ENCODE results near the gene SLC35B2. TPM values are rescaled to one million over a fixed set of nuclear protein-coding genes. Genes with fewer than 3 reads are reported as not detected.
A peak's percentile ranks its signal among the peaks of the same experiment; 100 is the strongest.

Gene SLC35B2
- total RNA-seq, 8 experiments from 2014 or later, result 14.4 to 53.7 (median 41.0) TPM

- no peak for ATAC-seq (replicated peaks in 6 of 8)
- Histone ChIP-seq H3K4me3 (peak overlapping the region in 2 of 5 donors; percentile 65 to 72), H3K27ac (no peak overlapping the region), H3K4me1 (replicated peaks in 1 of 2) (peaks cover 30% of the 10 kb centered on the region in 2 donors)
- WGBS, 10 experiments, result 80 to 100% (median 88%) methylated on average over 1 to 3 of the region's 7 CpGs; no CpG with 5 or more reads in 7 of the 10 experiments
- in situ Hi-C loops (cut with MboI; ENCODE audit: low pct_unique_long_range_greater_than_20kb in 2 of 9, low sequenced_read_pairs in 9 of 9, unreplicated experiment in 9 of 9), result loop anchor here in 3 of 9 experiments (10.0 kb wide), 1 partner anchor 72 kb away; no protein-coding TSS in a partner anchor
These were observed 5.4 kb upstream of the SLC35B2 start for GRCh38 chr6:44262467-44263353.

- no peak for ATAC-seq (replicated peaks in 6 of 8)
- Histone ChIP-seq H3K27ac (no peak overlapping the region), H3K4me1 (replicated peaks in 1 of 2) (peaks cover 25 to 31% of the 10 kb centered on the region in 2 donors), H3K4me3 (no peak overlapping the region)
- 80 to 100% (median 93%) methylated on average over 1 to 3 of the region's 8 CpGs; no CpG with 5 or more reads in 7 of the 10 experiments for WGBS, 10 experiments
- in situ Hi-C loops (cut with MboI; ENCODE audit: low pct_unique_long_range_greater_than_20kb in 2 of 9, low sequenced_read_pairs in 9 of 9, unreplicated experiment in 9 of 9), result loop anchor here in 3 of 9 experiments (10.0 kb wide), 1 partner anchor 73 kb away; no protein-coding TSS in a partner anchor
These were observed 4.3 kb upstream of the SLC35B2 start for GRCh38 chr6:44261581-44261980.

GRCh38 chr6:44260451-44261297, 3.3 kb upstream of the SLC35B2 start:
- 42 to 100% (median 82%) methylated on average over 2 to 5 of the region's 6 CpGs for WGBS, 10 experiments
- in situ Hi-C loops (cut with MboI; ENCODE audit: low pct_unique_long_range_greater_than_20kb in 2 of 9, low sequenced_read_pairs in 9 of 9, unreplicated experiment in 9 of 9), result loop anchor here in 3 of 9 experiments (10.0 kb wide), 1 partner anchor 74 kb away; no protein-coding TSS in a partner anchor
- H3K4me1 ChIP-seq (replicated peaks in 1 of 2), result peaks cover 34 to 37% of the 10 kb centered on the region in 2 donors

GRCh38 chr6:44260011-44260410, 2.7 kb upstream of the SLC35B2 start:
- in situ Hi-C loops (cut with MboI; ENCODE audit: low pct_unique_long_range_greater_than_20kb in 2 of 9, low sequenced_read_pairs in 9 of 9, unreplicated experiment in 9 of 9), result loop anchor here in 3 of 9 experiments (10.0 kb wide), 1 partner anchor 75 kb away; no protein-coding TSS in a partner anchor
- no peak overlapping the region for H3K27ac ChIP-seq
- no peak for ATAC-seq (replicated peaks in 6 of 8)
- WGBS, 10 experiments, result 60 to 100% (median 87%) methylated on average over 1 to 3 of the region's 8 CpGs; no CpG with 5 or more reads in 5 of the 10 experiments
- no peak overlapping the region for H3K4me3 ChIP-seq
- H3K4me1 ChIP-seq (replicated peaks in 1 of 2), result peaks cover 35 to 43% of the 10 kb centered on the region in 2 donors

More at GRCh38 chr6:44260451-44261297, 3.3 kb upstream of the SLC35B2 start:
- H3K27ac ChIP-seq, result no peak overlapping the region
- ATAC-seq (replicated peaks in 6 of 8), result no peak
- no peak overlapping the region for H3K4me3 ChIP-seq

GRCh38 chr6:44258921-44259320, 1.6 kb upstream of the SLC35B2 start:
- Histone ChIP-seq H3K27ac (no peak overlapping the region), H3K4me1 (replicated peaks in 1 of 2) (peaks cover 29 to 37% of the 10 kb centered on the region in 2 donors), H3K4me3 (no peak overlapping the region)
- ATAC-seq (replicated peaks in 6 of 8), result no peak
- WGBS, 10 experiments, result 50 to 100% (median 71%) methylated on average over 1 to 2 of the region's 3 CpGs; no CpG with 5 or more reads in 7 of the 10 experiments
- in situ Hi-C loops (cut with MboI; ENCODE audit: low pct_unique_long_range_greater_than_20kb in 2 of 9, low sequenced_read_pairs in 9 of 9, unreplicated experiment in 9 of 9), result no loop called here

GRCh38 chr6:44258325-44258863, 1.1 kb upstream of the SLC35B2 start:
- Histone ChIP-seq H3K4me1 (replicated peaks in 1 of 2) (peaks cover 24 to 34% of the 10 kb centered on the region in 2 donors), H3K4me3 (no peak overlapping the region), H3K27ac (peak overlapping the region in 1 of 2 donors; percentile 89)
- in situ Hi-C loops (cut with MboI; ENCODE audit: low pct_unique_long_range_greater_than_20kb in 2 of 9, low sequenced_read_pairs in 9 of 9, unreplicated experiment in 9 of 9), result no loop called here
- 72 to 100% (median 83%) methylated on average over 1 to 7 of the region's 9 CpGs; no CpG with 5 or more reads in 3 of the 10 experiments for WGBS, 10 experiments
- no peak for ATAC-seq (replicated peaks in 6 of 8)

- in situ Hi-C loops (cut with MboI; ENCODE audit: low pct_unique_long_range_greater_than_20kb in 2 of 9, low sequenced_read_pairs in 9 of 9, unreplicated experiment in 9 of 9), result no loop called here
These were observed 511 bp upstream of the SLC35B2 start for GRCh38 chr6:44257753-44258324.

GRCh38 chr6:44256775-44257024, 628 bp downstream of the SLC35B2 start:
- in situ Hi-C loops (cut with MboI; ENCODE audit: low pct_unique_long_range_greater_than_20kb in 2 of 9, low sequenced_read_pairs in 9 of 9, unreplicated experiment in 9 of 9), result no loop called here
- Histone ChIP-seq H3K4me1 (replicated peaks in 1 of 2) (peaks cover 14 to 24% of the 10 kb centered on the region in 2 donors), H3K27ac (peak overlapping the region; percentile 71 to 89), H3K4me3 (peak overlapping the region; percentile 54 to 83 (median 62))
- 0 to 7% (median 6%) methylated on average over 1 to 4 of the region's 12 CpGs; no CpG with 5 or more reads in 6 of the 10 experiments for WGBS, 10 experiments
- ATAC-seq (replicated peaks in 6 of 8), result no peak

More at GRCh38 chr6:44257753-44258324, 511 bp upstream of the SLC35B2 start:
- H3K27ac ChIP-seq, result peak overlapping the region; percentile 71 to 89
- peaks cover 19 to 29% of the 10 kb centered on the region in 2 donors for H3K4me1 ChIP-seq (replicated peaks in 1 of 2)
- ATAC-seq (replicated peaks in 6 of 8), result no peak
- 13 to 100% (median 33%) methylated on average over 1 to 13 of the region's 15 CpGs for WGBS, 10 experiments
- peak overlapping the region; percentile 54 to 83 (median 62) for H3K4me3 ChIP-seq

GRCh38 chr6:44255871-44256774, 1.2 kb downstream of the SLC35B2 start:
- H3K4me3 ChIP-seq, result peak overlapping the region; percentile 54 to 83 (median 62)
- H3K4me1 ChIP-seq (replicated peaks in 1 of 2), result peaks cover 14 to 24% of the 10 kb centered on the region in 2 donors
- WGBS, 10 experiments, result 0 to 48% (median 20%) methylated on average over 1 to 5 of the region's 15 CpGs; no CpG with 5 or more reads in 1 of the 10 experiments
- peak overlapping the region; percentile 71 to 89 for H3K27ac ChIP-seq
- in situ Hi-C loops (cut with MboI; ENCODE audit: low pct_unique_long_range_greater_than_20kb in 2 of 9, low sequenced_read_pairs in 9 of 9, unreplicated experiment in 9 of 9), result no loop called here
- ATAC-seq (replicated peaks in 6 of 8), result peak in 6 of 8 experiments; percentile 0 to 4 (median 2)

GRCh38 chr6:44255105-44255808, 2.1 kb downstream of the SLC35B2 start:
- H3K4me3 ChIP-seq, result peak overlapping the region in 1 of 5 donors; percentile 15
- ATAC-seq (replicated peaks in 6 of 8), result peak in 3 of 8 experiments; percentile 0 to 1 (median 0)
- WGBS, 10 experiments, result 40 to 100% (median 78%) methylated on average over 1 to 10 of the region's 16 CpGs; no CpG with 5 or more reads in 4 of the 10 experiments
- no peak overlapping the region for H3K27ac ChIP-seq
- H3K4me1 ChIP-seq (replicated peaks in 1 of 2), result peaks cover 14 to 24% of the 10 kb centered on the region in 2 donors
- in situ Hi-C loops (cut with MboI; ENCODE audit: low pct_unique_long_range_greater_than_20kb in 2 of 9, low sequenced_read_pairs in 9 of 9, unreplicated experiment in 9 of 9), result no loop called here
